Hindlimb muscle (tissue), 1 donor: ENCODE measurements around the gene ANKRD34A. TPM values are rescaled to one million over a fixed set of nuclear protein-coding genes. Genes with fewer than 3 reads are reported as not detected.
A peak's percentile ranks its signal among the peaks of the same experiment; 100 is the strongest.

Source experiments
- DNase-seq: peaks from one replicate; pipeline ENCODE4 v3.0.0-alpha.2; 2013
- polyA plus RNA-seq: library from polyadenylated mRNA; unstranded; fragments of 120-200 nt; gene quantifications from one replicate; pipeline ENCODE4 v1.2.1, GENCODE V29; 2013; ENCODE audit not compliant: insufficient read length

ANKRD34A gene
- polyA plus RNA-seq, 1 donor, result 1.2 TPM

DNA sequence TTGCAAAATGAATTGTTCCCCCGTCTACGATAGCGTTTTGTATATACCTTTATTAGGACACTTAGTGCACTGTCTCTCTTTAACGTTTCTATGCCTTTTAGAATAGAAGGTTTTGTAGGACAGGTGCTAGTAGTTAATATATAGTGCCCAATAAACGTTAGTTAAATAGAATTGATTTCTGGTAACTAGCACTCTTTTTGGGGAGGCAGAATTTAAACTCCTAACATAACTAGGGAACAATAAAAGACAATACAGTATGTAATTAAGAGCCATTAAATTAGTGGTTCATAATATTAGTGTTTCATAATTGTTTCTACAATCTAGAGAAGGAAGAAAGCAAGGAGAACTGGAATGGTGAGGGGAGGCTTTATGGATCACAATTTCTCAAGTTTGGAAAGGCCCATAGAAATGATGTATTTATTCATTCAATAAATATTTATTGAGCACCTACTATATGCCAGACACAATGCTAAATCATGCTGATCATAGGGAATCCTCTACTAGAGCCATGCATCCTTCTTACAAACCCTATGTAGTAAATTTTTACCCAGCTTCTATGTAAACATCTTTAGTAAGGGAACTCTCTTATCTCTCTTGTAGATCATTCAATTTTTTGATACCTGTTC, 857 bp upstream of the ANKRD34A start:
- DNase-seq, result no peak

DNA sequence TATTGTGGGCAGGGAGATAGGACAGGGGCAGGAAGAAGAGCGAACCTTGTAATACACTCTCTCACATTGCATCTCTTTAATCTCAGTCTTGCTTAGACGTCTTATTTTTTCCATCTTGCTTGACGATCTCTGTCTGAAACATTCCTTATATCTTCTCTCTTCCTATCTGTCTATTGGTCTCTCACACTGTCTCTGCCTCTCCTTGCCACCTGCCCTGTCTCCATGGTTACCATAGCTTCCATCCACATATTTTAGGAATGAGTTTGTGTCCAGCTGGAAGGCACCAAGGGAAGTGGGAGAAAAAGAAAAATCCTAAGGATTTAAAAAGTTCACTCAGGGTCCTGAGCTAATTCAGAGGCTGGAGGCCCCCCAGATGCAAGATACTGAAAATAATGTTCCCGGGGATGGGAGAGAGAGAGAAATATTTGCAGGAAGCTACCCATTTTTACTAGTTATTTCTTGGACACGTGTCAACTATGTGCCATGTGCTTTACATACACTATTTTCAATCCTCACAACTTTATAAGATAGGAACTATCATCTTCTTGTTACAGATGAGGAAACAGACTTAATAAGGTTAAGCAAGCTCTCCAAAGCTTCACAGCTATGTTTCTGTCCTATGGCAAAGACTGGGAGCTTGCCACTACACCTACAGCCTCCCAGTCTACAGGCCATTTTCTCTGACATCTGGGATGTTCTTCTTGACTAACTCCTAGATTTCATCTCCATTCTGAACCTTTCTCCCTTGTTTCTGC, 933 bp downstream of the ANKRD34A start:
- DNase-seq, result no peak

DNA sequence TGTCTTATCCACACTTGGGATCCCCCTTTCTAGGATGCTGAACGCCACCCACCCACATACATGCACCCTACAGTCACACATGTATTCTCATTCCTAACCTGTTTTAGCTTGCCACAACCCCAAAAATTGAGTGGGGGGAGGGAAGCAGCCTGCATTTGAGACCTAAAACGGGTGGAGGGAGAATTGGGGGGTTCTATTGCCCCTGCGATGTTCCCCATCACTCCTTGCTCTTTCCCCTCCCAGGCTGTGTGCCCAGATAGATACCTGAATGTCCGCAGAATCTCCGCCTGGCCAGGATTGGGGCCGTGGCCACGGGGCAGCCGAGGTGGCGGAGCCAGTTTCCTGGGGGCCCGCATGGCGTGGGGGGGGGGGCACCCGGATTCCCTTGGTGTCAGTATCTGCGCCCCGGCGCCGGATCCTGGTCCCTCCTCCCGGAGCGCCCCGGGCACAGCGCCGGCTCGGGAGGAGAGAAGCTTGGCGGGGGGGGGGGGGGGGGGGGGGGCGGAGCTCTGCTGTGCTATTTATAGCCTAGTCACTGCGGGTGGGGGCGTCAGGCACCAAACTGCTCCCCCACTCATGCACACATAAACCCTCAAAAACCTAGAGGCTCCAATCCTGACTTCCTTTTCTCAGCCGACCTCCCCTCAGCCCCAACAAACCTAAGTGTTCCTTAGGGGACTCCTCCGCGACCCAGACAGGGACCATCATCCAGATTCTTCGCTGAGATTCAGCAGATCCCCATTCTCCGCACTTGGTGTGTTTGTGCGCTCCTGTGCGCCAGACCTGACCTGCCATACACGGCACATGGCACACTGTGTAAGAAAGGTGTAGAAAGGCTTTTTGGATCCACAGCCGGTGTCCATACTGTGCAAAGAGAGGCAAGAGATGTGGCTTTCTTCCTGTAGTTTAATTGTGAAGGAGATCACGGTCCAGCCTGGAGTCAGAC, 1.9 kb downstream of the ANKRD34A start:
- DNase-seq, result peak; percentile 31

DNA sequence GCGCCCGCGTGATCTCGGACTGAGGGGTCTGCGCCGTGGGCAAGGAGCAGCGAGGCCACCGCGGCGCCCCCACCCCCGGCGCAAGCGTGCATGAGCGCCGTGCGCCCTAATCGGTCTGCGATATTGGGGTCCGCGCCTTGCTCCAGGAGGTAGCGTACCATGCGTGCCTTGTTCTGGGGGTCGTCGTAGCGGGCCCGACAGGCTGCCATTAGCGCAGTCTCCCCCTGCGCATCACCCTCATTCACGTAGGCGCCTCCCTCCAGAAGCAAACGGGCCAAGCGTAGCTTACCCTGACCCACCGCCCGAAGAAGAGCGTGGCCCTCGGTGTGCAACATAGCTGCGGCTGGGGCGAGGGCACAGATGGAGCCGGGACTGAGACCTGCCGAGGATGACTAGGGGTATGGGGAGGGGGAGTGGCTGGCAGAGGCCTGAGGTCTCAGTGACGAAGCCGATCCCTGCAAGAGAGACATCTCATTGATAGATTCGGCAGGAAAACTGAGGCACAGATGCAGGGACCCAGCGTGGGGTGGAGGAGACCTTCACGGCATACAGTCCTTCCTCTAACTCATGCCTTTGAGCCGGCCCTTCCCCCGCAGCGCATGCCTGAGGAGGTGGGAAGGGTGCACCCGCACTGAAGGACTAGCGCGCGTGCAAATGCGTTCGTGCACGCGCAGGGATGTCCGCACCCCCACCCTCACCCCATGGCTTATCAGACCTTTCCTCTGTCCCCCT, 2.8 kb downstream of the ANKRD34A start:
- peak; percentile 33 for DNase-seq

DNA sequence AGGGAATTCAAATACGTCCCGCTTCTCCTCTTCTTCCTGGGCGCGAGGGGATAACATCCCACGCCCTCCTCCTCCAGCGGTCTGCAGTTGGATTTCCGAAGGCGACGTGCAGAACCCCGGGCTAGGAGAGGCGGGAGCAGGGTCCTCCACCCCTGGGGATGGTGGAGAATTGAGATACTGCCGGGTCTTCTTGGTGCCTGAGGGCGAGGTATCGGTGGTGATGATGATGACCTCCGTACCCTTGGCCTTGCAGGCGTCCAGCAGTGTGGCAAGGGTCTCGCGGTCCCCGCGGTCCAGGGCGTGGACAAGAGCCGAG, 3.3 kb downstream of the ANKRD34A start:
- DNase-seq, result no peak

DNA sequence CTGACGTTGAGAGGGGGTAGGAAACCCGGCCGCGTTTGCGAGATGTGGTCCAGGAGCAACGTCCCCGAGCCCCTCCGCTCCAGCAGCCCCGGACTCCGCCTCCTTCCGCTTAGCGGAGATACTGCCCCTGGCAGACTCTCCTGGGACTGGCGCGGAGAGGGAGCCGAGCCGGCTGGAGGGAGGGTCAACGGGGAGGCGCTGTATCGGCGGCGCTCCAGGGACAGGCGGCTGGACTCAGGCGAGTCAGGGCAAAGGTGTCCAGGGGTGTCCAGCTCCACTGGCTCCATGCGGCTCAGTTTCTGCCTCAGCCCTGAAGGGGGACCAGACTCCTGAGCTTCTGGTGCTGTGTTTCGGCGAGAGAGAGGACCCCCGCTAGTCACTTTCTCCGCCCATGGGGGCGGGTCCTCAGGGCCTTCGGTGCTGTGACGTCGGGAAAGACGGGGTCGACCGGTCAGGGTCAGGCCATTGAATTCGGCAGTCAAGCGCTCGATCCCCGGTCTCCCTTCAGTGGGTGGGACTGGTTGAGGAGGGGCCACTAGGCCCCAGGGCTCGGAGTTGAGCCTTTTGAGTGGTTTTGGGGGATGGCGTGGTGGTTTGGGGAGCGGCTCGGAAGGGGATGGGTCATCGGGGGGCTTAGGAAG, 3.8 kb downstream of the ANKRD34A start:
- DNase-seq, result peak; percentile 84

DNA sequence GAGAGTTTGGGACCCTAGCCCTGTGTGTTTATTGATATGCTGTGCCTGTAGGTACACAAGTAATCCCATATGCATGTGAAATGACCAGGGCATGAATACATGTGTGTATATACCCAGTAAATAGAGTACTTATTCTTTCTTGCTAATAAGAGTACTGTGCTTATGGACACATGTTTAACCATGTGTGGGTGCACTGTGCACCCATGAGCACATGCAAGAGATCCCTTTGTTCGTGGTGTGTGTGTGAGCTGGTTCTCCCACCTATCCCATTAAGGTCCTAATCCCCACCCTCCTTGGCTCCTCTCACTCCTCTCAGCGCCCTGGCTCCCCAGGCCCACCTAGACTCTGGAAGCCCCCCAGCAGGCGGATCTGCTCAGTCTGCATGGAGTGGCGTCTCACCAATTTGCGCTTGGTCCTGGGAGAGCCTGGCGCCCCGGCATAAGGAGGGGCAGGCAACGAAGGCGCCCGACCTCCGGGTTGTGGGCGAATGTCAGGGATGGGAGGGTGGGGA, 4.4 kb downstream of the ANKRD34A start:
- peak; percentile 26 for DNase-seq

DNA sequence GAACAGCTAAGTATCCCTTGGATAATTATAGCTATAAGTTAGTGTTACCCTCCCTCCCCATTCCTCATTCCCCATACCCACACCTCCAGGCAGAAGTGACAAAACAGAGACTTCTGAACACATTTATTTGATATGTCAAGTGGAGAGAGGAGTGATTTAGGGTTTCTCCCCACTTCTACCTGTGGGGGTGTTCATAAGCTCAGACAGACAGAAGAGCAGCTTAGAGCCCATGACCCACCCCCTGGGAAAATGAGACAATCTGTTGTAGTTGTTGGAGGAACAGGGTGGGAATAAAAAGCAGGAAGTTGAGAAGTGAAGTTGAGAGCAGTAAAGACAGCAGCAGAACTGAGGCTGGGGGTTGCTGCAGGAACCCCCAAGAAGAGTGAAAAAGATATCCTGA, 5.0 kb downstream of the ANKRD34A start:
- no peak for DNase-seq

DNA sequence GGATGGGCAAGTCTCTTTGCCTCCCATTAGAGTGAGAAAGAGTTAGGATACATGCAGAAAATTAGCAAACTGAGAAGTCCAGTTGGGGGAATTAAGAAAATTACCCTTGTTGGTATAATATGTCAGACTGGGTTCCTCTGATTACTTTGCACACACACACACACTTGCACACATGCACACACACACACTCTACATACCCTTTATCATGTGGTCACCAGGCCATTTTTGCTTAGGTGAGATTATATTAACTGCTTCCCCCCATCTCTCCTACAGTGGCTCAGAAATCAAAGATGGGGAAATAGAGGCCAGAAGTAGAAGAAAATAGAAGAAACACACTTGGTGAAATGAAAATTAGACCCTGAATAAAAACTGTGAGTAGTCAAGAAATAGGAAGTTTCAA, 5.6 kb downstream of the ANKRD34A start:
- no peak for DNase-seq

DNA sequence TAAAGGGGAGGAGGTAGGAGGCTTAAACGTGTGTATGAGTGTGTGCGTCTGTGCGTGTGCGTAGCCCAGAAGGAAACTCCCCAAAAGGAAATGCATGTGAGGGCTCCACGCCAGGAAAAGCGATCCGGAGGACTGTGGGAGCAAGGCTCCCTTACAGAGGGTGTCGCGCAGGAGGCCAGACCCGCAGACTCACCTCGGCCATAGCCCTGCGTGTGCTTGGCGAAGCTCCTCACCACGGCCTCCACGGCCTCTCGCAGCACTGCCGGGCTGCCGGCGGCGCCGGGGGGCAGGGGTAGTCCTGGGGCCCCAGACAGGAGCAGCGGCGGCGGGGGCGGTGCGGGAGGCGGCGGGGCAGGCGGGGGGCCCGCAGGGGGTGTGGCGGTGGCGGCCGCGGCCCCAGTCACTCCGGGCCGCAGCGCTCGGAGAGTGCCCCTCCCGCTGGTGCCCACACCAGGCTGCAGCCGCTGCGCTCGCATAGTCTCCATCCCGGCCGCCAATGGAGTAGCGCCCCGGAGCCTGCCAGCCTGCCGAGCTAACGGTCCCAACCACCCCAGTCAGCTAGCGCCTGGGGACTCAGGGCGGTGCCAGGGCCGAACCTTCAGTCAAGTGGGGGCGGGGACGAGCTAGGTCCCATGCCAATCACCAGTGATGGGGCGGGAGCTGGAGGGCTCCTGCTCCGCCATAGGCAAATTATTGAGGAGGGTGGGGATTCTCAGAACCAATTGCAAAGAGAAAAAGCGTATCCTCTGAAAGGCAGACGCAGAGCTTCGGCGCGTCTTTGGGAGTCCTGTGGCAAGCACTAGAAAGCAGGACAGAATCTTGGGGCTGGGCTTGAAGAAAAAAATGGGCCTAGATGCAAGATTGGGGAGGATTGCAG, 6.7 kb downstream of the ANKRD34A start, which contains the start of gene LIX1L:
Gene LIX1L (minus strand): TSS at position 575 of the 877 bp plus-strand sequence. CDS start 90 bp downstream, at position 485.
- peak; percentile 96 for DNase-seq

DNA sequence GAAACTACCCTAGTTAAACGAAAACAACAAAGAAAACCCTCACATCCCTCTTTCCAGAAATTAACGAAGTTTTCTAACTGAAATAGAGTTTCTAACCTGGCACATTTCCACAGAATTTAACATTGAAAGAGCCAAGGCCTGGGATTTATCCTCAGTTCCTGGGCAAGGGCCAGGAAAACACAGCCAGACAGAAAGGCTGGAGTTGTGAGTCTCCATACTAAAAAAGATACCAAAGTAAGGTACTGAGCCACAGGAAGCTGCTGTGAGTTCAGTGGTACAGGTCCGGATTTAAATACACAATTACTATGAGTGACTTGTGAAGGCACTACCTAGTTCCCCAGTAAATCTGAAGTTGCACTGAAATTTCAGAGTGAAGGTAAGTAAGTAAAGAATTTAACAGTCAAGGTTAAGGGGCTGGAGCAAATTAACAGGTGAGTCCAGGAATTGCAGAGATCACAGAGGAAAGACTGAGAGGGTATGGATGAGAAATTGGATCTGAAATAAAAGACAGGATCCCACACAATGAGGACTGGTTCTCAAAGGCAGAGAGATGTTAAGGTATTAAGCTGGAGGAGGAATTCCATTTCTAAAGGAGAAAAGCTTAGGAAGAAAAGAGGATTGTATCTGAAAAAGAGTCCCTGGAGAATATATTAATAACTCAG, 7.5 kb downstream of the ANKRD34A start:
- peak; percentile 74 for DNase-seq

DNA sequence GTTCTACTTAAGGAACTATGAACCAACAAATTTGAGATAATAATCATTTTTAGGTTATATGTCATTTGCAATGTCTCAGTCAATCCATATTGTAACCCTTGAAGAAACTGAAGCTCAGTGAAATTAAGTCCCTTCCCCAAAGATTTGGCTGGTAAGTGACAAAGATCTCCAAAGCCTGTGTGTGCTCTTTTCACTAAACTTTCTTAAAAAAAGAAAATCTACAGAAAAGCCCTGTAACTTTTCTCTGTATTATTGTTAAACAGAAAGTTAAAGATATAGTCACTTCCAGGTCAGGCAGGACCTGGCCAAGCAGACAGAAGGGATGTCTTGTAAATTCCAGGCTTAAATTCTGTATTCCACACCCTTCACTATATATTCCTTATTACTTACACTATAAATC, 8.0 kb downstream of the ANKRD34A start:
- peak; percentile 3 for DNase-seq

DNA sequence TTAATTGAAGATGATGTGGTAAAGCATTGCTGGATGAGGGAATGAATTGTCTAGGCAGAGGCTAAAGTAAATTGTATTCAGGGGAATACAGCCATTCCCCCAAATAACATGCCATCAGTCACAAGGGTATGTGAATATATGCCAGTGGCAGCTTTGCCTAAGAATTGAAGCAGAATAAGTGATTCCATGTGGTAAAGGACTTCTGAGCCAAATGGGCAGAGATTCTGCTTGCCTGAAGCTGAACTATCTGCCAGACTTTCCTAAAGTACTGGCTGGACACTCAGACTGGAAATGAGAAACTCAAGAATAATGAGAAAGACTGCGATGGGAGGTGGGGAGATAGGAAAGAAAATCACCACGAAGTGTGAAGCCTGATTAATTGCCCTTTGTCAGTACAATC, 8.9 kb downstream of the ANKRD34A start:
- peak; percentile 61 for DNase-seq

DNA sequence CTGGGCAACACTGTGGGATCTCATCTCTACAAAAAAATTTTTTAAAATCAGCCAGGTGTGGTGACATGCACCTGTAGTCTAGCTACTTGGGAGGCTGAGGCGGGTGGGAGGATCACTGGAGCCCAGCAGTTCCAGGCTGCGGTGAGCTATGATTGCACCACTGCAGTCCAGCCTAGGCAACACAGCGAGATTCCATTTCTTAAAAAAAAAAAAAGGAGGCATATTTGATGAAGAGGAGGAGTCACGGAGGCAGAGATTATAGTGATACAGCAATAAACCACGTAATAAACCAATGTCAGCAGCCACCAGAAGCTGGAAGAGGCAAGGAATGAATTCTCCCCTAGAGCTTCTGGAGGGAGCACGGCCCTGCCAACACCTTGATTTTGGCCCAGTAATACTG, 10.5 kb downstream of the ANKRD34A start:
- no peak for DNase-seq

DNA sequence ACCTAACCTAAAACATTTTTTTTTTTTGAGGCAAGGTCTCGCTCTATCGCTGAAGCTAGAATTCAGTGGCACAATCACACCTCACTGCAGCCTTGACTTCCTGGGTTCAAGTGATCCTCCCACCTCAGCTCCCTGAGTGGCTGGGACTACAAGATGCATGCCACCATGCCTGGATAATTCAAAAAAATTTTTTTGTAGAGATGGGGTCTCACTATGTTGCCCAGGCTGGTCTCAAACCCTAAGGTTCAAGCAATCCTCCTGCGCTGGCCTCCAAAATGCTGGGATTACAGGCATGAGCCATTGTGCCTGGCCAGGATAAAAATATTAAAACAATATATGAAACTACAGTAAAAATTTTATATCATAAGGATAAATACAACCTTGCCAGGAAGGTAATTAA, 11.5 kb downstream of the ANKRD34A start:
- no peak for DNase-seq

DNA sequence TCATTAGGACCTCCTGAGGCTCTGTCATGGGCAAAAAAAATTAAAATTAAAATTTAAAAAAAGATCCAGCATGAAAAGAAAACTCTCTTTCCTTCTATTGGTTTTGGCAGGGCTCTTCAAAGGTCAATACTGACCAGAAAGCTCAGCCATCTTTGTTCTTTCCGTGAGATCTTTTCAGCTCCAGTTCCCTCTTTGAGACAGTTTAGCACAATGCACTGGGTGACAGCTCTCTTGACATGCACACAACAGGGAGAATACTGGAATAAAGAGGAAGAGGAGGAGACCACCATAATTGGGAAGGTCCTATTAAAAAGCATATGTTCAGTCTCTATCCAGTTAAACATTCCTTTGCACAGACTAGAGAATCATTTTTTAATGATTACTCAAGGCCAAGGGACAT, 12.8 kb downstream of the ANKRD34A start:
- no peak for DNase-seq

DNA sequence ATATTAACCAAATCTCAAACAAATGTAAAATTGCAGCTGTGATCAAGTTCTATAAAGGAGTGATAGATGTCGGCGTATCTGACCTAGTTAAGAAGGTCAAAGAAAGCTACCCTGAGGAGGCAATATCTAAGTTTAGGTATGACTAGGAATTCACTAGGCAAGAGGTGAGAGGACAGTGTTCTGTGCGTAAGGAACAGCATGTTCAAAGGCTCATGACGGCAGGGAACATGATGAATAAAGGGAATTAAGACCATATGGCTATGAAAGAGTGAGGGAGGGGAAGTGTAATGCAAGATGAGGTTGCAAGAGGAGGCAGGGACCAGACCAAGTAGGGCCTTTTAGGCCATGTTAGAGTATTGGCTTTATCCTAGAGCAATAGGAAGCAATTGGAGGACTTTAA, 15.2 kb downstream of the ANKRD34A start:
- no peak for DNase-seq

DNA sequence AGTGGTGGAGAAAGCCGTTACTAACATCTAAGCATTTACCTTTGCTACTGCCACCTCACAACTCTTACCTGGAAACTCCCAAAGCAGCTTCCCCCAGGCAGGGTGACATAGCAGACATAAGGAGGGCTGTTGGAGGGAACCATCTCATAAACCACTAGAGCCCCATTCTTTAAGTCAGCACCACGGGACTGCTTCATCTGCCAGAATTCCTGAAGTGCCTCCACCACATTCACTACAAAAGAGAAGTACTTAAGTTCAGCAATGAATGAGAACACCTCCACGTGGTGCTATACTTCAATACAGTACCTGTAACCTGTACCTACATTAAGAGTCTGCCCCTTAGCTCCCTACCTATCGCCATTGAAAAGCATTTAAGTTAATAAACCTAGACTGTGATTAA, 16.8 kb downstream of the ANKRD34A start:
- no peak for DNase-seq

DNA sequence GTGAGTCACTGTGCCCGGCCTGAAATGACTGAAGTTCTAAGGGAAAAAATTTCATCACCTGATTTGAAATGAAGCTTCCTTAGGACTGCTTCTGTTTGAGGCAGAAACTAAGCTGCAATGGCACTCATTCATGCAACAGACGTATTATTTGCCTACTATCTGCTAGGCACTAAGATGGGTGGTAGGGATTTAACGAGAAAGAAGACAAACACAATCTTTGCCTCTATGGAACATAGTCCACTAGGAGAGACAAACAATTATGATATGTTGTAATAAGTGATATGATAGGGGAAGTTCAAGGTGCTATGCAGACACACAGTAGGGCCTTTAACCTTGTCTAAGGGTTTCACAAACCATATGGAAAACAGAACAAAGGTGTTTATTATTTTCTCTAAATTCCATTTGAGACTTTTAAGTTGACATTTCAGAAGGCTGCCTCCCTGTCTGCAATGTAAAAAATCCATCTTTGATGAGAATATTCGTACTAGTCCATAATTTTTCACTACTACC, 17.8 kb downstream of the ANKRD34A start:
- DNase-seq, result no peak

DNA sequence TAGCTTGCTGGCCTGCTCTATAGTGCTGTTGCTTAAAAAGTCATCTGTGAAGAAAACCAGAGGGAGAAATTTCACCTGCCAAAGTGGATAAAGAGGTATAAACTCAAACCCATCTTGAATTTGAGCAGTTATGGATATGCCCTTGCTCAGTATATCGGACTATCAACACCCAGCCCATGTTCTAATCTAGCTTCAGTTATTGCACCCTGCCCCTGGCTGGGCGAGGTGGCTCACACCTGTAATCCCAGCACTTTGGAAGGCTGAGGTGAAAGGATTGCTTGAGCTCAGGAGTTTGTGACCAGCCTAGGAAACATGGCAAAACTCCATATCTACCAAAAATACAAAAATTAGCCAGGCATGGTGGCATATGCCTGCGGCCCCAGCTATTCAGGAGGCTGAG, 19.8 kb downstream of the ANKRD34A start:
- no peak for DNase-seq
